NCI-H1105 treated with DMSO at 0.1 percent for 48 hours (cell line): ENCODE measurements around the gene KCNQ4.
A peak's percentile ranks its signal among the peaks of the same experiment; 100 is the strongest.

Source experiments
- DNase-seq: peaks from one replicate; lab custom pipeline; 2025; lab: John Stamatoyannopoulos, UW

KCNQ4 gene

DNA sequence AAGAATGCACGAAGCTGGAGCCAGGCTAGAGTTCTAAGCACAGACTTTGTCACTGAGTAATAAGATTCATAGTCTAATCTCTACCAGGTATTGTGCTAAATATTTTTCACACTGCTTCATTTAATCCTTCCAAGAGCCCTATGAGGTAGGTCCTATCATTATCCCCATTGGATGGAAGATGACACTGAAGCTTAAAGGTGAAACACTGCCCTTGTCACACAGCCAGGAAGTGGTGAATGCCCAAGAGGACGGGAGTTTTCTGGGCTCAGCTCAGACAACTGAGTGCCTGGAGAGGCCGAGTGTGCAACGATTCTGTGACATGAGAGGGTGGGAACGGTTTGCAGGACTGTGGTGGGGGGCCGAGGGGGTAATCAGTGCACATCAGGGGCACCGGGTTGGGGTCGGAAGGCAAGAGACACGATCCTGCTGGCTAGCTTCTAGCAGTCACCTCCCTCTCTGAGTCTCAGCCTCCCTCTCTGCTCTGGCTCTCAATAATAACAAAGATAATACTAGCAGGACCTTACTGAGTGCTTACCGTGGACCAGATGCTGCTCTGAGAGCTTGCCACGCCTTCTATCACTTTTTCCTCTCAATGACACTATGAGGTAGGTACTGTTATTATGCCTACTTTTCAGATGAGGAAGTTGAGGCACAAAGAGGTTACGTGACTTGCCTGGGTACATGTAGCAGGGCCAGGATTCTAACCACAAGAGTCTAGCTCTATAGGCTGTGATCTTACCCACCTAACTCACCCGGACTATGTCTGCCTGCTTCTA, 12.4 kb downstream of the KCNQ4 start:
- no peak for DNase-seq

DNA sequence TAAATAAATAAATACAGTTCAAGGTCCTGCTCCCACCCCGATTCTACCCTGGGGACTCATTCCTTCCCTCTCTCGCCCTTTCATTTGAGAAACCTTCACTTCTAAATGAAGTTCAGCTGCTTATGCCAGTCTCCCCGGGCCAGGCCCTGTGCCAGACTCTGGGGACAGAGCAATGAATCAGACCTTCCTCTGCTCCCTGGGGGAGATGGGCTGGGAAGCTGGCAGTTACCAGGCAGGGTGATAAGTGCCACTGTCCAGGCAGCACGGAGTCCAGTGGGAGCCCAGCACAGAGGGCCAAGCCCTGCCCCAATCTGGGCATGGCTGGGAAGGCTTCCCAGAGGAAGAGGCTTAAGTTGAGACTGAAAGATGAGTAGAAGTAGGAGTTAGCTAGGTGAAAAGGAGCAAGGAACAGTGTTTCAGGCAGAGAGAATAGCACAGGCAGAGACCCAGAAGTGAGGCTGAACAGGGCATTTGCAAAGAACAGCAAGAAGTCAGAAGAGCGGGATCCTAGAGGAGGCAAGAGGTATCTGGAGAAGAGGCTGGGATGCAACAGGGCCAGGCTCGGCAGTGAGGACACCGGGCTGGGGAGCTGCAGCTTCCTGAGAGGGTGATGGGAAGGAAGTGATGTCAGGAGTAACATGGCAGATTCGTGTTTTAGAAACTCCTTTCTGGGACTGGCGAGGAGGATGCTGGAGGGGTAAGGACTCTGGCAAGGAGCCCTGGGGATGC, 13.5 kb downstream of the KCNQ4 start:
- no peak for DNase-seq

DNA sequence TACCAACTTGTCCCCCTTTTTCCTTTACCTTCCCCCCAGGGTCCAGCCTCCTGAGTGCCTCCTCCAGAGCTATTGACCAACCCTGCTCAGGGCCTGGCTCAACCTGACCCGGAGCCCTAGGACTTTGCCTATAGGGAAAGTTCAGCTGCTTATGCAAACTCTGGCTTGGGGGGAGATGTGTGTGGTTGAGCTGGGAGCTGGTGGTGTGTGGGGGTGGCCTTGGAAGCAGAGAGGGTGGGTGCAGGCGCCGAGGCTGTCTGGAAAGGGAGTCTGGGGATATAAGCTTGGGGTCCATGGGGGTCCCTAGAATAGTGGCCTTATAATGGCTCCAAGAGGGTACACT, 14.1 kb downstream of the KCNQ4 start:
- DNase-seq = no peak

DNA sequence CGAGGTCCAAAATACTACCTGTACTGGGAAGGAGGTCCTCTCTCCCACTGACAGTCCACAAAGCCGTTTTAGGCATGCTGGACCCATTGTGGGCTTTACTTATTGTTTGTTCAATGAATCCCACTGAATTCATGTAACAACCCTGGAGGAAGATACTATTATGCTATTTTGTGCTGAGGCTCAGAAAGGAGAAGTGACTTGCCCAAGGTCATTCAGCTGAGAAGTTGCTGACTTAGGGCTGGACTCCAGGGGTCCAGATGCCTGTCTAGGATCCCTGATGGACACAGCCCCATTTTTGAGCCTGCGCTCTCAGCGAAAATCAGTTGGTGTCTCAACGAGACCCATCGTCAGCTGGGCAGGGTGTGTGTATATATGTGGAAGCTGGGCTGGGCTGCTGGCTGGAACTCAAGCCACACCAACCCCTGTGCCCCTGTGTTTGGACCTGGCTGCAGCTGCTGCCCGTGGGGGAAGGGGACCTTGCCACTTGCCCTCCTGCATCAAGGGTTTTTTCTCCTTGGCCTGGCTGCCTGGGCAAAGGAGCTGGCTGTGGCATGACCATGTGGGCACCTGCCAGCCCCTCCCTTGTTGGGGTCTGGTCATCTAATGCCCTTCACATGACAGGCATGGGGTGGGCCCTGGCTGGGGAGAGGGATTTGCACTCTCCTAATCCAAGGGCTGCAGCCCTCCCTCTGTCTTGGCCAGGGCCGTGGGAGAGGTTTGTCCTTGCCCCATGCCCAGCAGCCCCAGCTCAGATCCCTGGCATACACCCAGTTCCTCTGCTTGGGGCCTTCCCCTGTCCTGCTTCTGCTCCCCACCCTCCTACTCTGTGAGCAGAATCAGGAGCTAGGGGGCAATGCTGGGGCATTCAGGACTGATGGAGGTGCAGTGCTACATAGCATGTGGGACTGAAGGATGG, 15.0 kb downstream of the KCNQ4 start:
- no peak for DNase-seq

DNA sequence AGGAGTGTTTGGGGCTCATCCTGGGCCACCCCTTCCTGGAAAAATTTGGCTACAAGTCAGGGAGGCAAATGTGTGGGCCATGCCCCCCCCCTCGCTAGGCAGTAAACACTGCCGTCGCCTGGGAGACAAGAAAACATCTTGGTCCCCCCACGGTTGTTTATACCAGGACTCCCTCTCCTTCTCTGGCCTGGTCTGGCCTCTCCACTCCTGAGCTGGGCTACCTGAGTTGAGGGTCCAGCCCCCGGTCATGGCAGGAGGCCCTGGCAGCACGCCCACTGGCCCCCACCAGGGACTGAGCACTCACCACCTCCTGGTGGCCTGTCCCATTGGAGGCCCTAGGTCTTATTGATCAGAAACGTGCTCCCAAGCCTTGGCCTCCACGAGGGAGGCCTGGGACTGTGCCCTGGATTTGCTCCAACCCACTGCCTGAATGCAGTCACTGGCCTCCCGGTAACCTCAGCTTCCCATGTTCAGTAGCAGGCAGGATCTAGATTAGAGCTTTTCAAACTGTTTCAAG, 15.8 kb downstream of the KCNQ4 start:
- DNase-seq = no peak

DNA sequence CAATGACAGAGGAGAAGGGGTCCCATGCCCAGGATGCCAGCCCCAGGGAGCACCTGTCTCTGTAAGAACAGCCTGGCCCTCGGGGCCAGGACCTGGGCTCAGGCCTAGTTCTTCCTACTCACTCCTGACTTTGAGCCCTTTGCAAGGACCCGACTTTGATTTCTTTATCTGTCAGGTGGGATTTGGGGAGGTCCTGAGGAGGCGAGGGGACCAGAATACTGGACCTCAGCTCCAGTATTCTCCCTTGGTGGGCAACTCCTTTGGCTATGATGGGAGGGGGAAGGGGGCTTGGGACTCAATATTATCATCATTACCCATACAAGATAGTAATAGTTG, 18.1 kb downstream of the KCNQ4 start:
- no peak for DNase-seq

DNA sequence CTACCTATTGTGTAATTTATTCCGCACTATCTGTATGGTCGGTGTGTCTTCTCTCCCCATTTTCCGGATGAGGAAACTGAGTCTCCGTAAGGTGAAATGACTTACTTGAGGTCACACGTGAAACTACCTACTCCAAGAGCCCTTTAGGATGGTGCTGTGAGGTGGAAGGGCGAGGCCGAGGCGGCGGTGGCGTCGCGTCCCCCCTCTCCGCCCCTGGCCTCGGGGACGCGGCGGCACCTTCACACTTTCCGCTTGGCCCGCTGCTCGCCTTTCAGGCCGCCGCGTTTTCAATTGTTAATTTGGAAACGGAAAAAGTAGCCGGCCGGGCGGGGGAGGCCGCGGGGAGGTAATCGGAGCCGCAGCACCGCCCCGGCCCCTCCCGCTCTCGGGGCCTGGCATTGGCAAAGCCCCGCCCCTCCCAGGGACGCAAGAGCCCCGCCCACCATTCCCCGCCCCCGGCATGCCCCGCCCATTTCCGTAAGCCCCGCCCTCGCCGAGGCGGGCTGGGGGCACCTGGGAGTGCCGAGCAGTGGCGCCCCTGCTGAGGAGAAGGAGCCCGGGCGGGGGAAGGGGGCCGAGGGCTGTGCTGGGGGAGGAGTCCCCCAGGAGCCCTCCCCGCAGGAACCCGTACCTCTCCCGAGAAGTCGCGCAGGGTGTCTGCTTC, 18.6 kb downstream of the KCNQ4 start:
- peak; percentile 1 for DNase-seq

DNA sequence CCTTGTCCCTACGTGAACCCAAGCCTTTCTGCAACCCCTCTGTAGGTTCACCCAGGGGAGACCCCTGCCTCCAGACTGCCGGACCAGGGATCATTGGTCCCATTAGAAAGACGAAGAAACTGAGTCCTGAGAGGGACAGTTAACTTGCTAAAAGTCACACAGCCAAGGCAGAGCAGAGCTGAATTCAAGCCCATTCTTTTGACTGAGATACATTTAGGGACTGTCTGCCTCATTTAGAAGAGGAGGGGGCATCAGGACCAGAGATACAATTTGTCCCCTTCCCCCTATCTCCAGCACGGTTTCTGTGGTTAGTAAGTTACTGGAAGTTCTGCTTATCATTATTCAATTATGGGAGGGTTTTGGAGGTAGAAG, 19.1 kb downstream of the KCNQ4 start:
- DNase-seq = no peak

DNA sequence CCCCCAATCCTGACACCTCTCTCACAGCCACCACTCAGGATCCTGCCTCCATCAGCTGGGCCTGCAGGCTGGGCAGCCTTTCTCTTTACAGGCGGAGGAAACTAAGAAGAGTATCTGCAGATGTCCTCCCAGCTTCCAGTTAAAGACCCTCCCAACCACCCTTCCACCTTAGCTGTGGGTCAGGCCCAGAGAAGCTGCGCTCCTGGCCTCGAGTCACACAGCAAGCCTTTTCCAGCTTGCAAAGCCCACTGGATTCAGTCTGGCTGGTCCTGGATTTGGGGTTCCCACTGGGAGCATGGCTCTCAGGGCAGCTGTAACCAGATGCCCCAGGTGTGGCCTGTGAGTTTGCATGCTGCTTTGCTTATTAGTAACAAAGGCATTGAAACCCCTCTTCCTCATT, 19.9 kb downstream of the KCNQ4 start:
- no peak for DNase-seq

DNA sequence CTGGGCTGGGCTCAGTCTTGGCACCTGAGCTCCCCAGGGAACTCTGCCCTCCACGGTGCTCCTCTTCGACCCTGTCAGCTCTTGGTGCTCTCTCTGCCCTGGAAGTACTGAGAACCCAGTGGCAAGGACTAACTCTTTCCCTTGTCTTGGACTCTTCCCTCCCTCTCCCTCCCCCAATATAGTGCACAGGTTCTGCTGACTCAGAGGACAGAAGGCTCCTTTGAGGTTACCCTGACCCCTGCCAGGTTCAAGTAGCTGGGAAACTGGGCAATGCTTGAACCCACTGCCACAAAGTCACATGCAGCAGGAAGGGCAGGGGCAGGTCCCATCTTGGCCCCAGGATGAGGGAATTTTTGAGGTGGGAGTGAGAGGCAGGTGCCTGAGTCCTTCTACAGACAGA, 20.3 kb downstream of the KCNQ4 start:
- no peak for DNase-seq

DNA sequence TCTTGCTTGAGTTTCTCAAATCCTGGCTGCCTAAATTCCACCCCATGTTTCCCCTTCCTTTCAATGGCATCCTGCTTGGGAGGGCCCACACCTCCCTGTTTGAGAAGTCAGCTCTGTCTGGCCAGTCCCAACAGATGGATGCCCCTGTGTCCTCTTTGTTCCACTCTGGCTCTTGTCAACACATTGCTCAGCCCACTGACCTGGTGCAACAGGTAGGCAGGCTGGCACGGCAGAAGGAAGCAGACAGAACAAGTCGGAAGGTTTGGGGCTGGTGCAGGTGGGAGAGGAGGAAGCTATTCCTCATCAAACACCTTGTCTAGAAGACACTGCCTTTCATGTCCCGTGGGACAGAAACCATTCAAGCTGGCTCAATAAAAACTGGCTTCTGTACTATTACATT, 22.7 kb downstream of the KCNQ4 start:
- no peak for DNase-seq

DNA sequence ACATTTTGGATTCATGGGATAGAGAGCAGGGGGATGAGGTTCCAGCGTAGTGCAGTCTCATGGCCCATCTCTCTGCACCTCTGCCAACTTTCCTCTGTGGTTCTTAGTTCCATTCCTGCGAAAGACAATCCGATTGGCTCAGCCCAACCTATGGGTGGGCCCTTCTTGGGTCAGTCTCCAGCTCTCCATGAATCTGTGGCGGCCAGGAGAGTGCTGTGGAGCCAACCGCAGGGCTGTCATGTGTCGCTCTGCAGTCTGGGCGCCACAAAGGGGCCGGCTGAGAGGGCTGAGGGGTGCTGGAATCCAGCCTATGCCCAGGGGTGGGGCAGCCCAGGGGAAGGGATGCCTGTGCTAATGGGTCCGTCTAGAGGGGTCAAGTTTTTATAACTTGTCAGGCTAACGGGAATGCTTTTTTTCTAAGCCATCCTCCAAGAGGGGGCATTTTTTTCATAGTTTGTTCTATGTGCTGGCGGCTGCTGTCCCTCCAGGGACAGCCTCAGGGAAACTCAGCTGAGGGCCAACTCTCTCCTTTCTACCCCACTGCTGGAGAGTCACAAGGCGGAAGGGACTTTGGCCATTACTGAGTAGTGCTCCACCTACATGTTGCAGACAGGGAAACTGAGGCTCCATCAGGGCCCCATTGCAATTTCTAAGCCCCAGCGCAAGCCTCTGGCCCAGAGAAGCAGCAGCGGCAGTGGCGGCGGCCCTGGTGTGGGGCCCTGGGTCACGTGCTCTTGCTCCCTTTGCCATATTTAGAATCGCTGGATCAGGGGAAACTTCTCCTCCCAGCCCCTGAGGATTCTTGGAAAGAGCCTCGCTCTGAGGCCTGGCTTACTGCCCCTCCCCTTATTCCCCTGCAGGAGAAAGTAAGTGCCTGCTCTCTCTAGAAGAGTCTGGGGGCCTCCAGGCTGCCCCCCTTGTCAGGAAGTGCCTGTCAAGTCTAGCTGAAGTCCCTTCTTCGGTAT, 23.4 kb downstream of the KCNQ4 start:
- DNase-seq = no peak

DNA sequence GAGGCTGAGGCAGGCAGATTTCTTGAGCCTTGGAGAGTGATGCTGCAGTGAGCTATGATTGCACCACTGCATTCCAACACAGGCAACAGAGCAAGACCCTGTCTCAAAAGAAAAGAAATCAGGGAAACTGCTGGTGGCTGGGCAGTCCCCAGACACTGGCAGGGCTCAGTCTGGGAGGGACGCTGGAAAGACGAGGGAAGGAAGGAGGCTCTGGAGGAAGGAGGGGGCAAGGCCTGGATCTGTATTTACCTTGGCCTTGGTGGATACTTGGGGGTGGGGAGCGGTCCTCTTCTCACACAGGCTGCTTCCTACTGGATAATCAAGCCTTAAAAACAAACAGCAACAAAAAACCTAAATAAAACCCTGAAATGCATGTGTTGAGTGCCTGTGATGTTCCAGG, 24.4 kb downstream of the KCNQ4 start:
- DNase-seq = no peak

DNA sequence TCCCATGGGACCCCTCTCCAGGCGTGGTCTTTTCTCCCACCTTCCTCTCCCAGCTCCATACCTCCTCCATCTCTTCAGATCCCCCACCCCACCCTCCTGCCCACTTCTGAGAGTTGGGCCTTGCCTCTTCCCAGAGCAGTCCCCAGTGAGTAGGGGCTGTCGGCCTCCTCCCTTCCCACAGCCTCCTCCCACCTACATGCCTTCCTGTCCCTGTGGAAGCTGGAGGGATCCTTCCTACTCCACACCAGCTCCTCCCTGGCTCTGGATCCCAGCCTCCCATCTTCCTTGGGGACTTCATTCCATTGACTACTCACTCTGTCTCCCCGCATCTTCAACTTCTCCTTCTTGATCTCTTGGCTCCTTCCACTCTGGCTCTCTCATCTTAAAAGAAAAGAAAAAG, 24.9 kb downstream of the KCNQ4 start:
- DNase-seq = no peak

DNA sequence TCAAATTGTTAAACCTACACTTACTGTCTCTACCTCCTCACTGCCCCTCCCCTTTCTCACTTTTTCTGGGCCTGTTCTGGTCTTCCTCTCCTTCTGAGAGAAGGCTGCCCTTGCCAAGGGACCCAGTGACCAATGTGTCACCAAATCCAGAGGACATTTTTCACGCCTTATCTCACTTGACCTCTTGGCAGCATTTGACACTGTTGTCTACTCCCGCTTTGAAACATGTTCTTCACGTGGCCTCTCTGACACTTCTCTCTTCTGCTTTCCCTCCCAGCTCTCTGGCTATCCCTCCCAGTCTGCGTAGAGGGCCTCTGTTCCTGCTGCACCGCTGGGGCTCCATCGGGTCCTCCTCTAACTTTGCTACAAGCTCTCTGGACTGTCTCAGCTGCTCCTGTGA, 25.3 kb downstream of the KCNQ4 start:
- no peak for DNase-seq

DNA sequence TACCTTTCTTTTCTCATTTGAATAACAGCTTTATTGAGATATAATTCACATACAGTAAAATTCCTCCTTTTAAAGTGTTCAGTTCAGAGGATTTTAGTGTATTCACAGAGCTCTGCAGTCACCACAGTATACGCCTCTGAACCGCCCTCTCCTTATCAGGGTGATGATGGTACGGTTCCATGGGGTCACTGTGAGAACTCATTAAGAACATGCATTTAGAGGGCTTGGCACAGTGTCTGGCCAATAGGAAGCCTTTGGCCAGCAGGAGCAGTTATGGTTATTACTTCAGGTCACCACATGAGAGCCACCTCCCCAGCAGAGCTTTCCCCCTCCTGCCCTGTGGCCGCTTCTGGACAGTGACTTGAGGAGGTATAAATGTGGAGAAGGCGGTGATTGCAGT, 27.3 kb downstream of the KCNQ4 start:
- DNase-seq = no peak

DNA sequence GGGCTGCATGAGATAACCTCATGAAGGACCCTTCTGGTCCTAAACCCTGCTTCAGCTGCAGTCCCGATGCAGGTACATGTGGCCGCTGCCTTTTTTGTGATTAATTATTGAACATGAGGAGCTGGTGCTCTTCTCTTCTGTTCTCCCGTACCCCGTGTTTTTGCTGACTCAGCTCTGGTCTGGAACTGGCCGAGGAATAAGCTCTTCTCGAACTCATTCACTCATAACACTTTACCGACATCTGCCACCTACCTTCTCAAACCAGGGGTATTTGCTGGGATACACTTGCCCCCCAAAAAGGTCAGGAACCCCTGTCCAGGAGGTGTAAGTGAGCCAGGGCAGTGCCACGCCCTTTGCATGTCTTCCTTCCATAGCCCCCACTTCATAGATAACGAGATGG, 31.8 kb downstream of the KCNQ4 start:
- DNase-seq = no peak

DNA sequence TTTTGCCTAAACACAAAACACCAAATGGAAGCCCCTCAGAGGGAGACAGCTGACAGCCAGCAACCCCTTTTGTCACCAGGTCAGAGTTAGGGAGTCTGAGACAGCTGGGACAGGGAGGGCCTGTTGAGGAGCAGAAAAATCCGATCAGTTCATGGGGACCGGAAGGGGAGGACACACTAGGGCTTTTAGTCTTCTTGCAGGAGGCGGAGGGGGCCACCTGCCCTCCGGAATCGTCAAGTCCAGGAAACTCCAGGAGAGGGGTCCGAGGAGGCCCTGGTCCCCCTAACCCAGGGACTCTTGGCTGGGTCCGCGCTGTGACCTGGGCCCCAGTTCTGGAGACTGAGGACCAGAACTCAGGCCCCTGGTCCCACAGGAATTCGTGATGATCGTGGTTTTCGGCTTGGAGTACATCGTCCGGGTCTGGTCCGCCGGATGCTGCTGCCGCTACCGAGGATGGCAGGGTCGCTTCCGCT, 34.2 kb downstream of the KCNQ4 start:
- no peak for DNase-seq

DNA sequence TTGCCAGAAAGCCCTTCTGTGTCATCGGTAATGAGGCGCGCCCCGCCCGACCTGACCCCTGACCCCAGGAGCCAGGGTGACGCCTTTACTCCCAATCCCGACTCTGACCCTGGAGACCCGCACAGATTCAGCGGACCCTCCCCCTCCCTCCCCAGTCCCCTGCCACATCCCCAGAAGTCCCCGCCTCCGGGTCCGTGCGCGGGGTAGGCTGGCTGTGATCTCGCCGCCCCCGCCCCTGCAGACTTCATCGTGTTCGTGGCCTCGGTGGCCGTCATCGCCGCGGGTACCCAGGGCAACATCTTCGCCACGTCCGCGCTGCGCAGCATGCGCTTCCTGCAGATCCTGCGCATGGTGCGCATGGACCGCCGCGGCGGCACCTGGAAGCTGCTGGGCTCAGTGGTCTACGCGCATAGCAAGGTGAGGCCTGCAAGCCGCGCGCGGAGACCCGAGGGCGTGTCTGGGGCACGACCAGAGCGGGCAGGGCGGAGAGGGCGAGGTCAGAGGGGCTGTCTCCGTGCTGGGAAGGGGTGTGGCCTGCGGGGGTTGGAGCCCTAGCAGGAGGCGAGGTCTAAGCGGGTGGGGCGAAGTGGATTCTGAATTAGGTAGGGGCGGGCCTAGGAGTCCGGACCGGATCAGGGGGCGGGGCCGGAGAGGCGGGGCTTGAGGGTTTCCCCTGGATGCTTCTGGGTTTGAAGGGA, 34.8 kb downstream of the KCNQ4 start:
- peak; percentile 30 for DNase-seq

DNA sequence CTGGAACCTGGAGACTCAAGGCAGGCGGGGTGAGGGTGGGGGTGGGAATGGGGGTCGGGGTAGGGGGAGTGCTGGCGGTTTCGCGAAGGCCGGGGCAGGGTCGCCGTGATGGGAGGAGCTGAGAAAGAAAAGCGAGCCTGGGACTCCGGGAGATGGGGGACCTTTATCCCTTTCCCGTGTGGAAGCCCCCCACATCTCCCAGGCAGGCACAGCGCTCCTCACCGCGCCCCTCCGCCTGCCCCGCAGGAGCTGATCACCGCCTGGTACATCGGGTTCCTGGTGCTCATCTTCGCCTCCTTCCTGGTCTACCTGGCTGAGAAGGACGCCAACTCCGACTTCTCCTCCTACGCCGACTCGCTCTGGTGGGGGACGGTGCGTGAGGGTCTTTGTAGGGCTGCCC, 35.5 kb downstream of the KCNQ4 start:
- DNase-seq = no peak
